ENCODE results near the gene DCBLD1.

- TF ChIP-seq POLR2AphosphoS5 (IDR thresholded peaks at IDR 0.05; ENCODE audit: low read depth, low read length) = no peak
- no peak for TF ChIP-seq POLR2A (IDR thresholded peaks at IDR 0.05; ENCODE audit: low read depth, low read length)
- TF ChIP-seq TAF1 (IDR thresholded peaks at IDR 0.05; ENCODE audit: borderline replicate concordance, low read depth, low read length) = no peak
Measured at GRCh38 chr6:117513778-117514365, 31.4 kb downstream of the DCBLD1 start.

Data from GM12892 (cell line).